HCT116 (cell line): ENCODE results near the gene SUGCT. TPM values are rescaled to one million over a fixed set of nuclear protein-coding genes. Genes with fewer than 3 reads are reported as not detected.

Experiments
- ATAC-seq: fragments of 200-7000 bp; cut with Tn5 transposase; 2 replicates; pipeline ENCODE4 v1.9.1; 2020; ENCODE audit warnings: mild to moderate bottlenecking, moderate library complexity
- BruUV-seq: library from RNA; stranded (reverse); fragments of 400-500 nt; replicated peaks from 2 replicates; lab custom pipeline; 2021; lab: Mats Ljungman, UMichigan
- CTCF ChIA-PET: fragments of 300-600 bp; sonication (Branson Sonifier 250); formaldehyde crosslinking; loops from one replicate; lab custom pipeline; 2021; ENCODE audit warnings: antibody characterized with exemption; lab: Charles Lee
- POLR2A ChIA-PET: fragments of 300-600, 350-600 bp; sonication (Branson Sonifier 250); formaldehyde crosslinking; loops from one replicate; lab custom pipeline; 2021; ENCODE audit warnings: antibody characterized with exemption; lab: Charles Lee
- RAD21 ChIA-PET, 2 experiments: fragments of 300-600 bp; sonication (Branson Sonifier 250); formaldehyde crosslinking; loops; one replicate each; lab custom pipeline; 2023; ENCODE audit warnings: low total read pairs in 2 of 2; ENCODE audit not compliant: uncharacterized antibody in 2 of 2, unreplicated experiment in 2 of 2, low non-redundant PET in 1 of 2; lab: Charles Lee
- DNase-seq: peaks from one replicate; pipeline ENCODE4 v3.0.0-alpha.2; 2010; ENCODE audit warnings: low read depth, low spot score
- H2AFZ ChIP-seq: fragments of 200-600 bp; shearing (Covaris generic), sonication (generic); 2 replicates; pipeline ENCODE4 v1.6.1; 2017; ENCODE audit warnings: low read depth, mixed run types, mixed read lengths, antibody characterized with exemption, low read length; ENCODE audit not compliant: poor library complexity, severe bottlenecking
- H3K27ac ChIP-seq: 2 replicates; pipeline ENCODE4 v1.5.1; 2012; ENCODE audit warnings: low read depth, low read length
- H3K27me3 ChIP-seq: fragments of 200-600 bp; sonication (generic); 2 replicates; pipeline ENCODE4 v1.6.1; 2016; ENCODE audit warnings: mixed run types, low read length, mixed read lengths; ENCODE audit not compliant: insufficient read depth
- H3K36me3 ChIP-seq, 2 experiments: fragments of 200-500 bp in 1 of 2; fragments of 200-600 bp in 1 of 2; sonication (Bioruptor generic) in 1 of 2; sonication (generic) in 1 of 2; 2 replicates each; pipeline versions ENCODE4 v1.5.1 to v1.6.1; 2014 to 2016; ENCODE audit warnings: low read length in 2 of 2, inconsistent platforms in 1 of 2, mixed read lengths in 1 of 2, mixed run types in 1 of 2; ENCODE audit not compliant: insufficient read depth in 2 of 2, control insufficient read depth in 1 of 2
- H3K4me1 ChIP-seq, 2 experiments: fragments of 200-600 bp in 1 of 2; sonication (generic) in 1 of 2; 2 replicates each; pipeline versions ENCODE4 v1.5.1 to v1.6.1; 2012 to 2017; ENCODE audit warnings: low read length in 2 of 2, inconsistent platforms in 1 of 2, mild to moderate bottlenecking in 1 of 2, mixed read lengths in 1 of 2, mixed run types in 1 of 2, moderate library complexity in 1 of 2; ENCODE audit not compliant: insufficient read depth in 2 of 2, control insufficient read depth in 1 of 2
- H3K4me2 ChIP-seq: fragments of 200-600 bp; sonication (generic); 2 replicates; pipeline ENCODE4 v1.6.1; 2017; ENCODE audit warnings: mixed run types, low read length, mixed read lengths
- H3K4me3 ChIP-seq, 2 experiments: fragments of 200-600 bp in 1 of 2; sonication (generic) in 1 of 2; replicated peaks in 1 of 2; 2 replicates each; pipeline ENCODE4 v1.5.1; 2011 to 2016; ENCODE audit warnings: low read length in 2 of 2, control low read depth in 1 of 2, low read depth in 1 of 2, mild to moderate bottlenecking in 1 of 2, mixed read lengths in 1 of 2, mixed run types in 1 of 2
- H3K79me2 ChIP-seq: fragments of 200-600 bp; sonication (generic); 2 replicates; pipeline ENCODE4 v1.6.1; 2017; ENCODE audit warnings: mild to moderate bottlenecking, mixed run types, low read length, moderate library complexity, mixed read lengths; ENCODE audit not compliant: insufficient read depth
- H3K9ac ChIP-seq: fragments of 200-600 bp; sonication (generic); 2 replicates; pipeline ENCODE4 v1.6.1; 2016; ENCODE audit warnings: low read length, mixed read lengths
- H3K9me2 ChIP-seq: fragments of 200-600 bp; sonication (generic), shearing (Covaris generic); 2 replicates; pipeline ENCODE4 v1.6.1; 2017; ENCODE audit warnings: mixed run types, mild to moderate bottlenecking, moderate library complexity; ENCODE audit not compliant: insufficient read depth
- H3K9me3 ChIP-seq, 2 experiments: fragments of 200-500 bp in 1 of 2; fragments of 200-600 bp in 1 of 2; sonication (Bioruptor generic) in 1 of 2; sonication (generic) in 1 of 2; 2 replicates each; pipeline ENCODE4 v1.6.1; 2014 to 2017; ENCODE audit warnings: low read length in 2 of 2, mixed read lengths in 2 of 2, inconsistent platforms in 1 of 2, low read depth in 1 of 2, mild to moderate bottlenecking in 1 of 2, mixed run types in 1 of 2, moderate library complexity in 1 of 2; ENCODE audit not compliant: control insufficient read depth in 1 of 2, insufficient read depth in 1 of 2
- H4K20me1 ChIP-seq: fragments of 200-600 bp; sonication (generic), shearing (Covaris generic); 2 replicates; pipeline ENCODE4 v1.6.1; 2017; ENCODE audit warnings: mixed run types, mild to moderate bottlenecking, moderate library complexity; ENCODE audit not compliant: insufficient read depth
- FOSL1 ChIP-seq: IDR thresholded peaks from 2 replicates; pipeline ENCODE4 v1.6.1; 2012; ENCODE audit warnings: low read depth
- ZNF274 ChIP-seq: fragments of 200-500 bp; sonication (Bioruptor generic); IDR thresholded peaks from 2 replicates; pipeline ENCODE4 v1.6.1; 2014; ENCODE audit warnings: mild to moderate bottlenecking, low read depth, low read length, inconsistent platforms
- intact Hi-C: fragments of 100-400 bp; cut with micrococcal nuclease; formaldehyde crosslinking; loops from 2 replicates; pipeline ENCODE4 v1.10.0; 2022
- total RNA-seq: library from RNA; stranded (reverse); gene quantifications from one replicate; pipeline ENCODE4 v1.2.1, GENCODE V29; 2021; ENCODE audit not compliant: unreplicated experiment
- TF ChIP-seq, protein P1 (sequence below), 3 experiments: fragments of 200-600 bp in 1 of 3; sonication (generic) in 1 of 3; IDR thresholded peaks in 2 of 3; conservative IDR thresholded peaks in 1 of 3; 2 replicates each; pipeline ENCODE4 v1.5.1; 2012 to 2017; ENCODE audit warnings: low read depth in 2 of 3, low read length in 2 of 3, antibody characterized with exemption in 1 of 3, borderline replicate concordance in 1 of 3, control low read depth in 1 of 3, mild to moderate bottlenecking in 1 of 3, mixed read lengths in 1 of 3, mixed run types in 1 of 3, moderate library complexity in 1 of 3; ENCODE audit not compliant: insufficient read depth in 1 of 3
- TF ChIP-seq, protein P2 (sequence below): IDR thresholded peaks from 2 replicates; pipeline ENCODE4 v1.6.1; 2012; ENCODE audit warnings: low read depth

The SUGCT gene
- total RNA-seq, 1 experiment from 2014 or later: 4.4 TPM

DNA sequence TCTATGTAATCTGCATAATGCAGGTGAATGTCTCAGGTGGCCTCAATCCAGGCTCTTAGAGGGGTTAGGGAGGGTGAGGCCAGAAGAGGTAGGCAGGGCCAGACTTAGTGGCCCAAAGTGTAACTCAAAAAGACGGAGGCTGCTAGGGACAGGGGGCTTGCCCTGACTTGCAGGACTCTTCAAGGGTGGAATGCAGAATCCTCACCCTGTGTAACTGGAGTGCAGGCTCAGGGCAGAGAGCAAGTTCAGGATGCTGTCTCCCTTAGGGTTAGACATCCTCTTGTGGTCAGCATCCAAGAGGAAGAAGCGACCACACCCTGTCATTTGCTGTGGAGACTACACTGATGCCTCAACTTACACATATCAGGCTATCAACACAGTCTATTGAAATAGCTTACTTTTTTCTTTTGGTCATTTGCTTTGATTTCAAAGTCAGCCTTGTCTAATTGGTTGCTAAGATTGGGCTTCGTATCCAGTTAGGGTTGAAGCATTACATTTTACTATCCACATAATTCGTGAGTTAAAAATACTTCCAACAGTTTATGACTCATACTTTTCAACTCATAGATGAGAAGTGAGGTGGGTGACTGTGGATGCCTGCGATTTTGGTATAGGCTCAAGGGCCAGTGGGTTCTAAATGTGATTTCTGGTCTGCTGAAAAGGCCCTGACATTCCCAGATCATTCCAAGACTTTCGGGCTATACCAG lies 563.6 kb downstream of the SUGCT start:
- no peak overlapping the region for H3K27ac ChIP-seq
- RAD21 ChIA-PET: no interaction called here
- H3K4me1 ChIP-seq: no peaks in the 10 kb centered on the region; a peak in 1 of 4 replicates
- POLR2A ChIA-PET: no interaction called here
- no peaks in the 10 kb centered on the region for H3K79me2 ChIP-seq
- intact Hi-C loops: no loop called here
- no TSS peak for BruUV-seq
- H3K4me2 ChIP-seq: no peak overlapping the region
- peaks cover 5% of the 10 kb centered on the region; the same call in 1 of the 2 replicates for H3K27me3 ChIP-seq
- TF ChIP-seq ZNF274 (no peak), FOSL1 (no peak)
- TF ChIP-seq, protein P1, sequence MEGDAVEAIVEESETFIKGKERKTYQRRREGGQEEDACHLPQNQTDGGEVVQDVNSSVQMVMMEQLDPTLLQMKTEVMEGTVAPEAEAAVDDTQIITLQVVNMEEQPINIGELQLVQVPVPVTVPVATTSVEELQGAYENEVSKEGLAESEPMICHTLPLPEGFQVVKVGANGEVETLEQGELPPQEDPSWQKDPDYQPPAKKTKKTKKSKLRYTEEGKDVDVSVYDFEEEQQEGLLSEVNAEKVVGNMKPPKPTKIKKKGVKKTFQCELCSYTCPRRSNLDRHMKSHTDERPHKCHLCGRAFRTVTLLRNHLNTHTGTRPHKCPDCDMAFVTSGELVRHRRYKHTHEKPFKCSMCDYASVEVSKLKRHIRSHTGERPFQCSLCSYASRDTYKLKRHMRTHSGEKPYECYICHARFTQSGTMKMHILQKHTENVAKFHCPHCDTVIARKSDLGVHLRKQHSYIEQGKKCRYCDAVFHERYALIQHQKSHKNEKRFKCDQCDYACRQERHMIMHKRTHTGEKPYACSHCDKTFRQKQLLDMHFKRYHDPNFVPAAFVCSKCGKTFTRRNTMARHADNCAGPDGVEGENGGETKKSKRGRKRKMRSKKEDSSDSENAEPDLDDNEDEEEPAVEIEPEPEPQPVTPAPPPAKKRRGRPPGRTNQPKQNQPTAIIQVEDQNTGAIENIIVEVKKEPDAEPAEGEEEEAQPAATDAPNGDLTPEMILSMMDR (IDR thresholded peaks at IDR 0.05 in 2 of 3, conservative IDR thresholded peaks at IDR 0.05 in 1 of 3; ENCODE audit: borderline replicate concordance in 1 of 3, insufficient read depth in 1 of 3, low read depth in 2 of 3, low read length in 2 of 3): no peak
- TF ChIP-seq, protein P2, sequence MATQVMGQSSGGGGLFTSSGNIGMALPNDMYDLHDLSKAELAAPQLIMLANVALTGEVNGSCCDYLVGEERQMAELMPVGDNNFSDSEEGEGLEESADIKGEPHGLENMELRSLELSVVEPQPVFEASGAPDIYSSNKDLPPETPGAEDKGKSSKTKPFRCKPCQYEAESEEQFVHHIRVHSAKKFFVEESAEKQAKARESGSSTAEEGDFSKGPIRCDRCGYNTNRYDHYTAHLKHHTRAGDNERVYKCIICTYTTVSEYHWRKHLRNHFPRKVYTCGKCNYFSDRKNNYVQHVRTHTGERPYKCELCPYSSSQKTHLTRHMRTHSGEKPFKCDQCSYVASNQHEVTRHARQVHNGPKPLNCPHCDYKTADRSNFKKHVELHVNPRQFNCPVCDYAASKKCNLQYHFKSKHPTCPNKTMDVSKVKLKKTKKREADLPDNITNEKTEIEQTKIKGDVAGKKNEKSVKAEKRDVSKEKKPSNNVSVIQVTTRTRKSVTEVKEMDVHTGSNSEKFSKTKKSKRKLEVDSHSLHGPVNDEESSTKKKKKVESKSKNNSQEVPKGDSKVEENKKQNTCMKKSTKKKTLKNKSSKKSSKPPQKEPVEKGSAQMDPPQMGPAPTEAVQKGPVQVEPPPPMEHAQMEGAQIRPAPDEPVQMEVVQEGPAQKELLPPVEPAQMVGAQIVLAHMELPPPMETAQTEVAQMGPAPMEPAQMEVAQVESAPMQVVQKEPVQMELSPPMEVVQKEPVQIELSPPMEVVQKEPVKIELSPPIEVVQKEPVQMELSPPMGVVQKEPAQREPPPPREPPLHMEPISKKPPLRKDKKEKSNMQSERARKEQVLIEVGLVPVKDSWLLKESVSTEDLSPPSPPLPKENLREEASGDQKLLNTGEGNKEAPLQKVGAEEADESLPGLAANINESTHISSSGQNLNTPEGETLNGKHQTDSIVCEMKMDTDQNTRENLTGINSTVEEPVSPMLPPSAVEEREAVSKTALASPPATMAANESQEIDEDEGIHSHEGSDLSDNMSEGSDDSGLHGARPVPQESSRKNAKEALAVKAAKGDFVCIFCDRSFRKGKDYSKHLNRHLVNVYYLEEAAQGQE: no peak
- H3K36me3 ChIP-seq: no peaks in the 10 kb centered on the region
- no peak overlapping the region for H3K4me3 ChIP-seq
- H3K9me2 ChIP-seq: no peaks in the 10 kb centered on the region
- H3K9ac ChIP-seq: no peak overlapping the region
- no peak for ATAC-seq
- CTCF ChIA-PET: no interaction called here
- no peak for DNase-seq
- no peak overlapping the region for H2AFZ ChIP-seq
- H3K9me3 ChIP-seq: no peaks in the 10 kb centered on the region
- H4K20me1 ChIP-seq: no peaks in the 10 kb centered on the region
